ENCODE data around the gene TMEM30A. TPM values are rescaled to one million over a fixed set of nuclear protein-coding genes. Genes with fewer than 3 reads are reported as not detected.
A peak's percentile ranks its signal among the peaks of the same experiment; 100 is the strongest.

Gene TMEM30A
- total RNA-seq, 1 experiment from 2014 or later: 130 TPM

DNA sequence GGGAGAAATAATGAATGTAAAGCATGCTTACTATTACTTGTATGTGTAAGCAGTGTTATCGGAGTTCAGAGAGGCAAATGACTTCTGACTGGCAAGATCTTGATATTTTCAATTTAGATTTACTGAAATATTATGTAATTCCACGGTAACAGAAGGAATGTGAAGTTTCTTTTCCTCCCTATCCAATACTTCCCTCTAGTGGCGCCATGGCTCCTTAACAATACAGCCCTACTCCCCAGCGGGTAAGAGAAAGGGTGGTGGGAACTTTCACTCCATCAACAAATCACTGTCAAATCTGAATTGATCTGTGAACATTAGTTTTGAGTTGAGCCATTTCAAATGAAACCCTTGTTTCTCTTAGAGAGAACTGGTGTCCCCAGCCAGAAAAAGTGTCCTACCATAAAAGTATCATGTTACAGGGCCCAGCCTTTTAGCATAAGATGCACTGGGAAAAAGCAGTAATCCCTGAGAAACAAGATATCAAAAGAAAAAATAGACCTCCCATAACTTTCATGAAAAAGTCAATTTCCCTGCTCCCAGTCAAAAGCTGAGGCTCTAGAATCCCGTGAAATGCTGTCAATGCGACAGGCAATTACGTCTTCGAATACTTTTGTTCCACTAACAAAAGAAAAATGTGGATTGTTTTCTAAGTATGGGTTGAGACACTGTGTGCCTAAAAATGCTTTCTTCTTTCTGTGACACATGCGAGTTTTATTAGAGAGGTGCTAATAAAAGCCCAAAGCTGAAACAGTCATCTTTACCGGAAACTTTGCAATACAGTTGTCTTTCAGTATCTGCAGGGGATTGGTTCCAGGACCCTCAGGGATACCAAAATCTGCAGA, 53.9 kb downstream of the TMEM30A start:
- POLR2A ChIA-PET: no interaction called here
- Histone ChIP-seq H3K4me1 (ENCODE audit: control insufficient read depth, insufficient read depth, low read length) (no peaks in the 10 kb centered on the region), H3K9me3 (ENCODE audit: control insufficient read depth, insufficient read depth, low read depth, low read length) (no peaks in the 10 kb centered on the region), H3K27ac (ENCODE audit: low read length) (no peak overlapping the region), H3K4me3 (ENCODE audit: low read depth in 2 of 2, low read length in 2 of 2) (no peak overlapping the region), H3K27me3 (ENCODE audit: control insufficient read depth, insufficient read depth, low read length) (no peaks in the 10 kb centered on the region), H3K36me3 (ENCODE audit: control insufficient read depth, insufficient read depth, low read length) (no peaks in the 10 kb centered on the region)
- no peak for DNase-seq (ENCODE audit: low read depth, low spot score)
- CTCF ChIA-PET: no interaction called here
- ATAC-seq: peak; percentile 93
- no TSS peak for BruUV-seq (replicated peaks)
- intact Hi-C loops (cut with micrococcal nuclease; ENCODE audit: unreplicated experiment): no loop called here
- TF ChIP-seq, protein P1, sequence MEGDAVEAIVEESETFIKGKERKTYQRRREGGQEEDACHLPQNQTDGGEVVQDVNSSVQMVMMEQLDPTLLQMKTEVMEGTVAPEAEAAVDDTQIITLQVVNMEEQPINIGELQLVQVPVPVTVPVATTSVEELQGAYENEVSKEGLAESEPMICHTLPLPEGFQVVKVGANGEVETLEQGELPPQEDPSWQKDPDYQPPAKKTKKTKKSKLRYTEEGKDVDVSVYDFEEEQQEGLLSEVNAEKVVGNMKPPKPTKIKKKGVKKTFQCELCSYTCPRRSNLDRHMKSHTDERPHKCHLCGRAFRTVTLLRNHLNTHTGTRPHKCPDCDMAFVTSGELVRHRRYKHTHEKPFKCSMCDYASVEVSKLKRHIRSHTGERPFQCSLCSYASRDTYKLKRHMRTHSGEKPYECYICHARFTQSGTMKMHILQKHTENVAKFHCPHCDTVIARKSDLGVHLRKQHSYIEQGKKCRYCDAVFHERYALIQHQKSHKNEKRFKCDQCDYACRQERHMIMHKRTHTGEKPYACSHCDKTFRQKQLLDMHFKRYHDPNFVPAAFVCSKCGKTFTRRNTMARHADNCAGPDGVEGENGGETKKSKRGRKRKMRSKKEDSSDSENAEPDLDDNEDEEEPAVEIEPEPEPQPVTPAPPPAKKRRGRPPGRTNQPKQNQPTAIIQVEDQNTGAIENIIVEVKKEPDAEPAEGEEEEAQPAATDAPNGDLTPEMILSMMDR (IDR thresholded peaks at IDR 0.05): peak; percentile 84
- TF ChIP-seq, protein P2, sequence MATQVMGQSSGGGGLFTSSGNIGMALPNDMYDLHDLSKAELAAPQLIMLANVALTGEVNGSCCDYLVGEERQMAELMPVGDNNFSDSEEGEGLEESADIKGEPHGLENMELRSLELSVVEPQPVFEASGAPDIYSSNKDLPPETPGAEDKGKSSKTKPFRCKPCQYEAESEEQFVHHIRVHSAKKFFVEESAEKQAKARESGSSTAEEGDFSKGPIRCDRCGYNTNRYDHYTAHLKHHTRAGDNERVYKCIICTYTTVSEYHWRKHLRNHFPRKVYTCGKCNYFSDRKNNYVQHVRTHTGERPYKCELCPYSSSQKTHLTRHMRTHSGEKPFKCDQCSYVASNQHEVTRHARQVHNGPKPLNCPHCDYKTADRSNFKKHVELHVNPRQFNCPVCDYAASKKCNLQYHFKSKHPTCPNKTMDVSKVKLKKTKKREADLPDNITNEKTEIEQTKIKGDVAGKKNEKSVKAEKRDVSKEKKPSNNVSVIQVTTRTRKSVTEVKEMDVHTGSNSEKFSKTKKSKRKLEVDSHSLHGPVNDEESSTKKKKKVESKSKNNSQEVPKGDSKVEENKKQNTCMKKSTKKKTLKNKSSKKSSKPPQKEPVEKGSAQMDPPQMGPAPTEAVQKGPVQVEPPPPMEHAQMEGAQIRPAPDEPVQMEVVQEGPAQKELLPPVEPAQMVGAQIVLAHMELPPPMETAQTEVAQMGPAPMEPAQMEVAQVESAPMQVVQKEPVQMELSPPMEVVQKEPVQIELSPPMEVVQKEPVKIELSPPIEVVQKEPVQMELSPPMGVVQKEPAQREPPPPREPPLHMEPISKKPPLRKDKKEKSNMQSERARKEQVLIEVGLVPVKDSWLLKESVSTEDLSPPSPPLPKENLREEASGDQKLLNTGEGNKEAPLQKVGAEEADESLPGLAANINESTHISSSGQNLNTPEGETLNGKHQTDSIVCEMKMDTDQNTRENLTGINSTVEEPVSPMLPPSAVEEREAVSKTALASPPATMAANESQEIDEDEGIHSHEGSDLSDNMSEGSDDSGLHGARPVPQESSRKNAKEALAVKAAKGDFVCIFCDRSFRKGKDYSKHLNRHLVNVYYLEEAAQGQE (IDR thresholded peaks at IDR 0.05; ENCODE audit: insufficient read depth in 1 of 2, low read depth in 2 of 2, low read length in 1 of 2): no peak
- in situ Hi-C loops (cut with HindIII; ENCODE audit: low pct_unique_long_range_greater_than_20kb, low sequenced_read_pairs): no loop called here

DNA sequence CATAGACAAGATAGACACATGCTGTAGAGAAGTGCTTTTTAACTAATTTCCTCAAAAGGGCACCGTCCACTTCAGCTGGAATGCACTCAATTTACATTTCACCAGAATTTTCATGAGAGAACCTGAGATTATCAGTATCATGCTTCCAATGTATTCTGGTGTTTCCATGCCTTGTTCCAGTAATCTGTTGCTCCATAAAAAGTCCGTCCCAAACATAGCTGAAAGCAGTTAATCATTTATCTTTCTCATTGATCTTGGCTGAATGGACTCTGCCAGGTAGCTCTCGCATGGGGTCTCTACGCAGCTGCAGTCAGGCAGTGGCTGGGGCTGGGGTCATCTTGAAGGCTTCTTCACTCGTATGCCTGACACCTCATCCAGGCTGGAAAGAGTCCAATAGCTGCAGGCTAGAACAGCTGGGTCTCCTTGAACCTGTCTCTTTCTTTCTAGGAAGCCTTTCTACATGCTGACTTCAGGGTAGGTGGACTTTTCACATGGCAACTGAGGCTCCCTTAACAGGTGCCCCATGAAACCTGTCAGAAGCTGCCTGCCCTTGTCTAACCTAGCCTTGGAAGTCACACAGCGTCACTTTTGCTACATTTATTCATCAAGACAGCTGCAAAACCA, 60.2 kb downstream of the TMEM30A start:
- H3K27me3 ChIP-seq (ENCODE audit: control insufficient read depth, insufficient read depth, low read length): peaks cover 2% of the 10 kb centered on the region; the same call in 1 of the 2 replicates
- BruUV-seq (replicated peaks): no TSS peak
- CTCF ChIA-PET: no interaction called here

More for the DNA sequence above, 60.2 kb downstream of the TMEM30A start:
- no peaks in the 10 kb centered on the region for H3K9me3 ChIP-seq (ENCODE audit: control insufficient read depth, insufficient read depth, low read depth, low read length)
- in situ Hi-C loops (cut with HindIII; ENCODE audit: low pct_unique_long_range_greater_than_20kb, low sequenced_read_pairs): no loop called here
- ATAC-seq (no peak), DNase-seq (ENCODE audit: low read depth, low spot score) (no peak)
- POLR2A ChIA-PET: no interaction called here
- H3K36me3 ChIP-seq (ENCODE audit: control insufficient read depth, insufficient read depth, low read length): no peaks in the 10 kb centered on the region
- no peaks in the 10 kb centered on the region for H3K4me1 ChIP-seq (ENCODE audit: control insufficient read depth, insufficient read depth, low read length)
- no peak overlapping the region for H3K4me3 ChIP-seq (ENCODE audit: low read depth in 2 of 2, low read length in 2 of 2)
- H3K27ac ChIP-seq (ENCODE audit: low read length): no peak overlapping the region
- TF ChIP-seq SIN3A (IDR thresholded peaks at IDR 0.05; ENCODE audit: borderline replicate concordance, insufficient read depth, low read depth, low read length) (no peak), TCF7L2 (IDR thresholded peaks at IDR 0.05; ENCODE audit: low read depth, low read length) (no peak), POLR2AphosphoS5 (IDR thresholded peaks at IDR 0.05; ENCODE audit: low read depth, low read length) (no peak)
- TF ChIP-seq, protein P2 (IDR thresholded peaks at IDR 0.05; ENCODE audit: insufficient read depth in 1 of 2, low read depth in 2 of 2, low read length in 1 of 2): no peak
- TF ChIP-seq, protein P1 (IDR thresholded peaks at IDR 0.05): no peak
- intact Hi-C loops (cut with micrococcal nuclease; ENCODE audit: unreplicated experiment): no loop called here
